HG02763 (cell line): ENCODE measurements around the gene AP3S1.

Experiments used
- ATAC-seq: cut with Tn5 transposase; IDR thresholded peaks from one replicate; pipeline ENCODE4 v1.9.1; 2021; ENCODE audit warnings: mild to moderate bottlenecking, moderate library complexity; ENCODE audit not compliant: unreplicated experiment

Gene AP3S1

DNA sequence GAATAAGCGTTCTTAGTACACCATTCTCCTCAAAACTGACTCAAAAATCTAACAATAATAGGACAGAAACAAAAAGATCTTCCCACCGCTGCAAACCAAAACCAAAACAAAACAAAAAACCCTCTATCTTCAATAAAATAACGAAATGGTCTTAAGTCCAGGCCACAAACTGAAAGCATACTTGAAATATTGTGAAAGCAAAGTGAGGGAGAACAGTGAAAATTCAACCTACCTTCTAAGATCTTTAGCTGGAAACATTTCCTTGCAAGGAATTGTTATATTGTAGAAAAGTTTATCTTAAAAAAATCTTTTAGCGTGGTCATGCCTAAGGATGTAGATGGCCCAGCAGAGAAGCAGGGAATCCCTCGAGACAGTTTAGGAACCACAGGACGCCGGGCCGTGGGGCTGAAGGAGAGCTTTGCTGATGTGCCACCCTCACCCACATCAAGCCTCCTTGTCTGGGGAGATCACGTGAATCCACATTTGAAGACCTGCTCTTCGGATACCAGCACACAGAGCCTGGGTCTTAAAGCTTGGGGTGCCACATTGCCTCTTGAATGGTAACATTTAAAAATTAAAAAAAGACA lies 92.7 kb downstream of the AP3S1 start:
- ATAC-seq: no peak

DNA sequence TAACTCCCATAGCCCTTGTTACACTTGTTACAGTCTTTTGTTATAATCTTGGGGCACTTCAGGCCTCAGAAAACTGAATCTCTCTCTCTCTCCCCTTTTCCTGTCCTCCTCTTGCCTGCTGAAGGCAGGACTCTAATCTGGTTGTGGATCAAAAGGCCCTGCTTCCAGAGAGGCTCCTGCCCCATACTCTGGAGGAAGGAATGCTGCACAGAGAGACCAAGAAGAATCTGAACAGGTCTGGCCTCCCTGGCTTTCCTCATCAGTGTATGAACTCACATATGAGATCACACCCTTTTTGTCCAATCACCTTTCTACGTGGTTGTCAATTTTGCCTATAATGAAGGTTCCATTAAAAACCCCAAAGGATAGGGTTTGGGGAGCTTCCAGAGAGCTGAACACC lies 94.3 kb downstream of the AP3S1 start:
- ATAC-seq: no peak

DNA sequence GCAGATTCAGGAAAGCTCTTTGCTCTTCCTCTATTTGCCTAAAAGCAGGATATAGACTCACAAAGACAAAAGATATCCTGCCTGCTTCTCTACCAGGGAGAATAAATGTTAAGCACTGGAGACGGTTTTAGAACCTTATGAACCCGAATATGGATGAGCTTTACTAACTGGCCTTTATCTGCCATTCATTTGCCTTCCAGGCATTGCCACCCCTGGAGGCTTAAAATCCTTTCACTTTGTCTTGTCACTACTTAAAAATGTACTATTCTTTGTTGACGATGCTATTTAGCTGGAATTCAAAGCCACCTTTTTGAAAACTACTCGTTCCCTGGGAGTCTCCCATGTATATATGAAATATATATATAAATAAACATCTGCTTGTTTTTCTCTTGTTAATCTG lies 97.3 kb downstream of the AP3S1 start:
- no peak for ATAC-seq

DNA sequence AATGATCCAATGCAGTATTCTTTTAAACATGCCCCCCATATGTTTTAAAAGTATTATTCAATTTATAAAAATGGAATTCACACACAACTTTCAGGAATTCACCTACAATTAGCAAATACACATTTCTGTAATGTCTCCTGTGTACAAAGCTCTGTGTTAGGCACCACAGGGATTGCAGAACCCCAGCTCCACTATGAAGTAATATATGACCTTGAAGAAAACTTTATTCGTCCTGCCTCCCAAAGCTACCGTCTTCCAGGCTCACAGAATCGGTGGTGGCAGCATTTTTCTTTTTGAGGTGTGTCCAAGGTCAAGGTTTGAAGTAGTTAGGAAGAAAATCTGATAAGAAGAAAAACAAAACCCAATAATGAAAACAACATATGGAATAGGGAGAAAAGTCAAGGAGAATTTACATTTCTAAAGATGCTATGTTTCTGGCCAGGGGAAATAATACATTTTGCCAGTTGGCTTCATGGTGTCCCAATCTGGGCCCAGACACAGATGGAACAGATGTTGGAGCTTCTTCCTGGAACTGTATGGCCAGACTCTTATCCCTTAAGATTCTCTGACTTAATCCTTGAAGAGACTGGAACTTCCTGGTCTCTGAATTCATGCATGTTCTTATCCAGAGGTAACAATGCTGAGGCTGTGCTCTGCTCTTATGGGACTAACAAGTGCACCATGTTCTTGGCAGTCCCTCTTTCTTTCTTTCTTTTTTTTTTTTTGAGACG lies 98.5 kb downstream of the AP3S1 start:
- no peak for ATAC-seq

DNA sequence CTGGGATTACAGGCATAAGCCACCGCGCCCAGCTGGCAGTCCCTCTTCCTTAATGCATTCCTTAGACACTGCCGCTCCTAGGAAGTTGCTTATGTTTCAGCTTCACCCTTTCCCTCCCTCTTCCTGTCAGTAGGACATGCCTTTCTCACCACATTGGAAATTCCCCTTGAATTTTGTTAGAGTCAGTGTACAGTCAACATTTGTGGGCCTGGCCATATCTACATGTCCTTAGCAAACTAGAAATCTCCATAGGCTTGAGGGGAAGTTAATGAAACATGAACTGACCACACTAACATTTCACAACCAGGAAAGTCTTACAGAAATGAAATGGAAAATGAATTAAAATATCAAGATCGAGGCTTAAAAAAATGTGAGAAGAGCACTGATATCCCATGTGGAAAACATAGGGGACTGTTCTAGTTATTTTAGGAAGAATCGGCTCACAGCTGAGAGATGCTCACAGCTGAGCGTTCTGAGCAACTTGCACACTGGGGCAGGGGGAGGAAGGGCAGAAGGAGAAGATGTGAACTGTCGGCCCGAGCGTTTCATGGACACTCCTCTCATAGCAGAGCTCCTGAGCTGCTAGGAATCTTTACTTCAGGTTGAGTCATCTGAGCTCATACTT lies 99.4 kb downstream of the AP3S1 start:
- no peak for ATAC-seq

DNA sequence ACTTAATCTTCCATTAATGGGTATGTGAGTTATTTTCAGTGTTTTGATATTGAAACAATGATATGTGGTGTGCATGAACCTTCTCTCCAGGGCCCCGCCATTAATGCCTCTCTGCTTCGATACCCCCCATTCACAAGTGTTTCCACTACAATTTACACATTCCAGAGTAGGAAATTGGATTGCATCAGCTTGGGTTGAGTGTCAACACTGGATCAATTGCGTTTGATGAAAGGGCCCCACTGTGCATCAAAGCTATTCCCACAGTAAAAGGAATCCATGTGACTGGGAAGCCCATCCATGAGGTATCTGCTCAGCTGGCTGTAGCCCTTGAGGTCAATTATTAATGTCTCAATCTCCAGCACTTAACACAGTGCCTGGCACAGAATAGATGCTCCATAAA lies 102.8 kb downstream of the AP3S1 start:
- no peak for ATAC-seq

DNA sequence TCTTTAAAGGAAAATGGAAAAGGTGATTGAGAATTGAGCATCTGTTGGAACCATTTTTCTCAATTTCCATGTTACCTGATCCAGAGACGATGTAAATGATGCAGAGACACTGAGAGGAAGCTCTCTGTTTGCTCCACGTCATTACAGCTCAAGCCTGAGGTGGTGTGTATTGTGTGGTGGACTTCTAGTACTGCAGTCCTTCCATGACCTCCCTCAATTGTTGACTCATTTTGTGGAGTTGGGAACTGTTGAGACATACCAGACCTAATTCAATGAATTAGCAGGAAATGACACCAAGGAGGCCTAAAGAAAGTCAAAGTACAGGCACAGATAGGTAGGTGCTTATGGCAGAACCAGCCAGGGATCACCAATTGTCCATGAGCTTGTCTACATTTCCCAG lies 104.9 kb downstream of the AP3S1 start:
- ATAC-seq: no peak

DNA sequence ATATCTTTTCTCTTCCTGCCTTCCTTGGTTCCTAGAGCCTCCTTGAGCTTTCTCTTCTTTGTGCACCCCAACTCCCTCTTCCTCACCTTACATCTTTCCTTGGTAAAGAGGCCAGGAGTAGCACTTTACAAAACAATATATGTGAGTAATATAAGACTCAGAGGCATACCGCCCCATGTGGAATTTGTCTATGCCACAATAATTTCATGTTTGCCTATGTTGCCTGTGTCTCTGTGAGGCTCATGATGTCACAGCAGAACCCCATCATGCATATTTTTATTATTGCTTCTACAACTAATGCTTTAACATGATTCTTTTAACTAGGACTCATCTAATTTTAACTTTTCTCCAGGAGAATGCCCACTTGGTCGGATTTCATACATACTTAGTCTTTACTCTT lies 105.5 kb downstream of the AP3S1 start:
- no peak for ATAC-seq

DNA sequence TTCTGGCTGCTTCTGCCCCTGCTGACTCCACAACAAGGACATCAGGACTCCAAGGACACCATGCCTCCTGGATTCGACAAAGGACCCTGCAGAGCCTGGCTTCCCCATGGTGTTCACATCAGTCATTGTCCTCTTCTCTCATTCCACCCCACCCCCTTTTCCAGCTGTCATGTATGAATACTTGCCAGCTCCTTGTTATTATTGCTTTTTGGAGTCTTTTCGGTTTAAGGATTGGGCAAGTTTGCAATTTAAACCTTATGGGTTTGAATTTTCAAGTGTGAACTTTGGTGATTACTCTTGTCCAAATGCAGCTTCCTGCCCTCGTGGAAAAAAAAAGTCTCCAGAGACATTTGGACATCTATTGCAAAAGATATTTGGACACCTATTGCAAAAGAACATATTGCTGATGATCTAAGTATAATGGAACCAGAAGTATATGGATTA lies 106.4 kb downstream of the AP3S1 start:
- ATAC-seq: no peak

DNA sequence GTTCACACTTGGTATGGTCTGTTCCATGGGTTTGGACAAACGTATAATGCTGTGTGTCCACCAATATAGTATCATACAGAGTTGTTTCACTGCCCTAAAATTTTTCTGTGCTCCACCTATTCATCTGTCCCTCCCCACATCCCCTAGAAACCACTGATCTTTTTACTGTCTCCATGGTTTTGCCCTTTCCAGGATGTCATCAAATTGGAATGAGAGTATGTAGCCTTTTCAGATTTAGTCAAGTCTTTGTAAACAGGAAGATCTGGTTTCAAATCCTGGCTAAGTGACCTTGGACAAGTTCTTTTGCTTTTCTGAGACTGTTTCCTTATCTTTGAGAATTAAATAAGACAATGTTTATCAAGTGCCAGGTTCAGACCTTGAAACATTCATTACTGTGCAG lies 107.4 kb downstream of the AP3S1 start:
- no peak for ATAC-seq

DNA sequence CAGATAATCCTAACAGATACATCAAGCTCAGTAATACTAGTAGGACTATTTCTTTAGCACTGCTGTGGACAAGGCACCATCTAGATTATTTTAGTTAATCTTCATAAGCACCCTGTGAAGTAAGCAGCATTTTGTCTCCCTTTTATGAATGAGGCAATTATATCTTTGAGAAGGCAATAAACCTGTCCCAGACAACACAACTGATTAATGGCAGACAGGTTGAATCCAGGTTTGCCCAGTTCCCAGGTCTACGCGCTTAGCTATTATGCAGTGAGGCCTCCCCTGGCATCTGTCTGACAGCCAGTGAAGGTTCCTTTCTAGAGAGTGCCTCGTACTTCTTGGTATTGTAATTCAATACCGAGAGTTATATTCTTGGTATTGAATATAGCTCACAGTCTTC lies 110.9 kb downstream of the AP3S1 start:
- no peak for ATAC-seq

DNA sequence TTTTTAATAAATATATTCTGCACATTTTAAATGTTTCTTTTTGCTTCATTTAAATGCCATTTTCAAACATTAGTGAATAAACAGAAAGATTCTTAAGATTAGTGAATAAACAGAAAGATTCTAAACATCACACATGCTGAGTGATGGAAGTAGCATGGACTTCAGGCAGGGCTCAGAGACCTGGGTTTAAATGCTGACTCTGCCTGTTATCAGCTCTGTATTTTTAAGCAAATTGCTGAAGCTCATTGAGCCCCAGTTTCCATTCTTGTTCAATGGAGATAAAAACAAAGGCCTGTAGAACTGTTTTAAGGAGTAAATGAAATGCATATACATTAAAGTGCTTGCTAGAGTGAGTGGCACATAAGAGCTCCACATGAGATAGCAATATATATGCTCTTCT lies 112.4 kb downstream of the AP3S1 start:
- no peak for ATAC-seq

DNA sequence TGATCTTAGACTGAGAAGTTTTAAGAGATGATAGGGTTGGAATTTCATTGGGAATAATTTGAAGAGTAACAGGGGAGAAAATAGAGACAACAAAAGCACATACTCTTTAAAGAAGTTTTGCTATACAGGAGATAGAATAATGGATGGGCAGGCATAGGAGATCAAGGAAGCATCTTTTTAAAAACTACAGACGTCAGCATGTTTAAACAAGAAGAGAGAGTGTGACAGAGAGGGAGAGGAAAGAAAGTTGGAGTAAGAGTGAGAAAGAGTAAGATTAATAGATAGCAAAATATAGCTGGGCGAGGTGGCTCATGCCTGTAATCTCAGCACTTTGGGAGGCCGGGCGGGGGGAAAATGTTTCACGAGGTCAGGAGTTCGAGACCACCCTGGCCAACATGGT lies 115.2 kb downstream of the AP3S1 start:
- no peak for ATAC-seq

DNA sequence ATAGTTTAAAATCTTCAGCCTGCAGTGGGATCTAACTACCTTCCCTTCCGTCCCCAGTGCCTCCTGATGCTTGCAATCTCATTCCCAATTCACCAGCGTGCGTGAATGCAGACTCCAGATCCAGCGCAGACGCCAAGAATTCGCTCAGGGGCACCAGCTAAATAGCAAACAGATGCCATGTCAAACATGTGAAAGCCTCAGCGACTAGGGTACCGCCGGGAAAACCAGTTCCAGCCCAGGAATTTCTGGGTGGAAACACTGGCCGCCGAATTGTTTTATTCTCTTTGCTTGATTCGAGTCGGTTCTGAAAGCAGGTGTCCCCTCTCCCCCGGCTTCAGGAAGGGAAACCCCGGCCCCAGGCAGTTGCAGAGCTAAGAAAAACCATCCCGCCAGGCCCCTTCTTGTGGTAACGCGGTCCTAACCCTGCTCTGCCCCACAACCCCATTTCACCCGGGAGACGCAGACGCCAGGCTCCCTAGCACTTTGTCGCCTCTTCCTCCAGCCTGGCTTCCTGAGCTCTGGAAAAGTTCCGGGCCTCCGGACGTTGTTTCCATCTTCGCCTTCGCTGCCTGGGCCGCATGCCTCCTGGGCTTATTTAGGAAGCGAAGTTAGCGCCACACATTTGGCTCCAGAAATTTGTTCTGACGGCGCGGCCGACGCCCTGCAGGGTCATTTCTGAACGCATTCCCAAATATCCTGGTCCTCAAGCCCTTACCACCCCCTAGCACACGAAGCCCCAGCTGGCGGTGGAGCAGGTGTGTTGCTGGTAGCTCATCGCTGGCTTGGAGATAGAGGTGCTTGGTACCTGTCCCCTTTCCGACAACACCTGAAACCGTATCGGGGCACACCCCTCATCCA lies 119.9 kb downstream of the AP3S1 start:
- ATAC-seq: no peak

DNA sequence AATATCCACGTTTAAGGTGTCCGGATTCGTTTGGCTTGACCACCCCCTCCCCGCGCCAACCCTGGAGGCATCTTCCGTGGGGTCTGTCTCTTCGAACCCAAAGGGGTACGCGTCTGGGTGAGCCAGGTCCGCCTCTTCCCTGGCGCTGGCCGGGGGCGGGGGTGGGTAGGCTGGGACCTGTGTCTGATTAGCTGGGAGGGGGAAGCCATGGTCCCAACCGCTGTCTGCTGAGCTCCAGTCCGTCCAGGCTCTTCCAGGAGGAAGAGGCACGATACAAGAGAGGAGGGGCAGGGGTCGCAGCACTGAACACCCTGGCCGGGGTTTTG lies 120.5 kb downstream of the AP3S1 start, which contains the start of gene LVRN:
TSS of gene LVRN (plus strand) at position 237 of the 326 bp plus-strand sequence. CDS start 143 bp downstream, outside the sequence.
- ATAC-seq: no peak

DNA sequence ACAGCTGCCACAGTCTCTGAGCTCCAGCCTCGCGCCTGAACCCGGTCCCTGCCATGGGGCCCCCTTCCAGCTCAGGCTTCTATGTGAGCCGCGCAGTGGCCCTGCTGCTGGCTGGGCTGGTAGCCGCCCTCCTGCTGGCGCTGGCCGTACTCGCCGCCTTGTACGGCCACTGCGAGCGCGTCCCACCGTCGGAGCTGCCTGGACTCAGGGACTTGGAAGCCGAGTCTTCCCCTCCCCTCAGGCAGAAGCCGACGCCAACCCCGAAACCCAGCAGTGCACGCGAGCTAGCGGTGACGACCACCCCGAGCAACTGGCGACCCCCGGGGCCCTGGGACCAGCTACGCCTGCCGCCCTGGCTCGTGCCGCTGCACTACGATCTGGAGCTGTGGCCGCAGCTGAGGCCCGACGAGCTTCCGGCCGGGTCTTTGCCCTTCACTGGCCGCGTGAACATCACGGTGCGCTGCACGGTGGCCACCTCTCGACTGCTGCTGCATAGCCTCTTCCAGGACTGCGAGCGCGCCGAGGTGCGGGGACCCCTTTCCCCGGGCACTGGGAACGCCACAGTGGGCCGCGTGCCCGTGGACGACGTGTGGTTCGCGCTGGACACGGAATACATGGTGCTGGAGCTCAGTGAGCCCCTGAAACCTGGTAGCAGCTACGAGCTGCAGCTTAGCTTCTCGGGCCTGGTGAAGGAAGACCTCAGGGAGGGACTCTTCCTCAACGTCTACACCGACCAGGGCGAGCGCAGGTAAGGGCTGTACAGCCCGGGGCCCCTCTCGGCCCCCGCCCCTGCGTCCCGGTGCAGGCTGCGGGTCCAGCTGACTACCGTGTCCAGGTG lies 121.0 kb downstream of the AP3S1 start:
- ATAC-seq: no peak

DNA sequence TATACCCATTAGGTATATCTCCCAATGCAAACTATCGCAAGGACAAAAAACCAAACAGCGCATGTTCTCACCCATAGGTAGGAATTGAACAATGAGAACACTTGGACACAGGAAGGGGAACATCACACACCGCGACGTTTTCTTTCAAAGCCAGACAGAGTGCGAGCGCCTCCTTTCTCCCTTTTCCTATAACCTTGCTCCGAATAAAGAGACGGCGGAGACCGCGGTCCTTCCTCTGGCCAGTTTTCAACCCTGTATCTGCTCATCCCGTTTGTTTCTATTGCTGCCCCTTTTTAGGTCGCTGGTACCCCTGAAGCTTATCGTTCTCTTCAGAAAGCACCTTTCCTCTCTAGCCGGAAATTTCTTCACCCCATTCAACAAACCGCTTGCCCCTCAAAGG lies 121.8 kb downstream of the AP3S1 start:
- ATAC-seq: no peak
